Fibroblast of skin of back (primary cell): ENCODE results near the gene ZDHHC19. TPM values are rescaled to one million over a fixed set of nuclear protein-coding genes. Genes with fewer than 3 reads are reported as not detected.
A peak's percentile ranks its signal among the peaks of the same experiment; 100 is the strongest.
"Not testable (repeated sequence)": the region's sequence is repeated elsewhere in the genome, so short reads cannot be mapped to it uniquely, and the experiment has no call there.

Experiments used
- DNase-seq: peaks from one replicate; pipeline ENCODE4 v3.0.0-alpha.2; 2013
- polyA plus RNA-seq, 2 experiments: library from polyadenylated mRNA; unstranded; fragments of 120-200 nt; gene quantifications; one replicate each; pipeline ENCODE4 v1.2.1, GENCODE V29; 2013; ENCODE audit not compliant: insufficient read length in 2 of 2

ZDHHC19 gene, protein sequence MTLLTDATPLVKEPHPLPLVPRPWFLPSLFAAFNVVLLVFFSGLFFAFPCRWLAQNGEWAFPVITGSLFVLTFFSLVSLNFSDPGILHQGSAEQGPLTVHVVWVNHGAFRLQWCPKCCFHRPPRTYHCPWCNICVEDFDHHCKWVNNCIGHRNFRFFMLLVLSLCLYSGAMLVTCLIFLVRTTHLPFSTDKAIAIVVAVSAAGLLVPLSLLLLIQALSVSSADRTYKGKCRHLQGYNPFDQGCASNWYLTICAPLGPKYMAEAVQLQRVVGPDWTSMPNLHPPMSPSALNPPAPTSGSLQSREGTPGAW
- polyA plus RNA-seq (2013, experiment 1 of 2; ENCODE audit: insufficient read length), result not detected
- not detected for polyA plus RNA-seq (2013, experiment 2 of 2; ENCODE audit: insufficient read length)

DNA sequence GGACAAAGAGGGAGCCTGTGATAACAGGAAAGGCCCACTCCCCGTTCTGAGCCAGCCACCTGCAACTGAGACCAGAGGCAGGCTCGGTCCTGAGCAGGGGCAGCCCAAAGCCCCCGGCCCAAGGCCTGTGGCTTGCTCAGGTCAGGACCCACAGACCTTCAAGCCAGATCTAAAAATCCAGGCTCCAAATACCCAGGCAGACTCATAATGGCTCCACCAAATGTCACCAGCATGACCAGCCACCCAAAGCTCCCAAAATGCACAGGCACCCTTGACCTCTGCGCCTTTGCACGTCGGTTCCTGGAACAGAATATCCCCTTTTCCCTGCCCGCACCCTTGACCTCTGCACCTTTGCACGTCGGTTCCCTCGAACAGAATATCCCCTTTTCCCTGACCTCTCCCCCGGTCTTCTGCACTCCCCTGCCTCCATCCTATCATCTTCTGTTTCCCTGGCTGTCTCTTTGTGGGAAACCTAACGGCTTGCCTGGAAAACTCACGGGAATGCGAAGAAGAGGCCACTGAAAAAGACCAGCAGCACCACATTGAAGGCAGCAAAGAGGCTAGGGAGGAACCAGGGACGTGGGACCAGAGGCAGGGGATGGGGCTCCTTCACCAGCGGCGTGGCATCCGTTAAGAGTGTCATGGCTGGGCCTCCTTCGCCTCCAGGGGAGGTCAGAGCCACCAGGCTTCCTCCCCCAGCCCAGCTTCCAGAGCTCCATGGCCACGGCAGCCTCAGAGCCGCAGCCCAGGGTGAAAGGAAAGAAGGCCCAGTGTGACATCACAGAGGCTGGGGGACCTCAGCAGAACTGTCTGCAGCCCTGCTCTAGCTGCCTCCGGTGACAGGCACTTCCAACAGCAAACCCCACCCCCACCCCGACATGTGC lies at the start of gene ZDHHC19:
ZDHHC19 (minus strand) TSS at position 728 of the 884 bp plus-strand sequence; CDS start at position 643, 85 bp downstream.
- no peak for DNase-seq

GRCh38 chr3:196260784-196261183 lies 49.6 kb upstream of the ZDHHC19 start:
- no peak for DNase-seq

GRCh38 chr3:196255776-196256175 lies 44.6 kb upstream of the ZDHHC19 start:
- no peak for DNase-seq

GRCh38 chr3:196254376-196255283 lies 43.4 kb upstream of the ZDHHC19 start:
- DNase-seq, result no peak

DNA sequence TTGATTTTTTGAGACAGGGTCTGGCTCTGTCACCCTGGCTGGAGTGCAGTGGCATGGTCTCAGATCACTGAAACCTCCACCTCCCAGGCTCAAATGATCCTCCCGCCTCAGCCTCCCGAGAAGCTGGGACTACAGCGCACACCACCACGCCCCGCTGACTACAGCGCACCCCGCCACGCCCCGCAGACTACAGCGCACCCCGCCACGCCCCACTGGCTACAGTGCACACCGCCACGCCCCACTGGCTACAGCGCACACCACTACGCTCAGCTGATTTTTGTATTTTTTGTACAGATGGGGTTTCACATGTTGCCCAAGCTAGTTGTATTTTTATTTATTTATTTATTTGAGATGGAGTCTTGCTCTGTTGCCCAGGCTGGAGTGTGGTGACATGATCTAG lies 40.7 kb upstream of the ZDHHC19 start:
- no peak for DNase-seq

DNA sequence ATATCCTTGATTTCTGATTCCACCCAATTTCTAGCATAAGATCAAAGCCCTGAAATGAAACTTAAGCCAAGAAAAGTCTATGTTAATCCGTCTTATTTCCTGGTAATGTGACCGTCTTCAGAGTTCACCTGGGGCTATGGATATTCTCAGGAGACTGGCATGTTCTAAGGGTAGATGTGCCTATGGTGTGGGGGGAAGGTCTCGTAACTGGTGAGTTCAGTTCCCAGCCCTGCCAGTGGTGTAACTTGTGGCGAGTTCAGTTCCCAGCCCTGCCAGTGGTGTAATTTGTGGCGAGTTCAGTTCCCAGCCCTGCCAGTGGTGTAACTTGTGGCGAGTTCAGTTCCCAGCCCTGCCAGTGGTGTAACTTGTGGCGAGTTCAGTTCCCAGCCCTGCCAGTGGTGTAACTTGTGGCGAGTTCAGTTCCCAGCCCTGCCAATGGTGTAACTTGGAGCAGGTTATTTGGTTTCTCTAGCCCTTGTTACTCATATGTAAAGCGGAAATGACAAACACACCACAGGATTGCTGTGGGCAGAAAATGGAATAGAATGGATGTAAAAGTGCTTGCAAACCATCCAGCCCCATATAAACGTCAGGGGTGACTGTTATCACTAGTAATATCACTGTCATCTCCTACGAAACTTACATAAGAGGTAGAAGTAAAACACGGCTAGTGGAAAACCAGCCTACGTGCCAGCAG lies 35.6 kb upstream of the ZDHHC19 start:
- DNase-seq, result peak; percentile 41

DNA sequence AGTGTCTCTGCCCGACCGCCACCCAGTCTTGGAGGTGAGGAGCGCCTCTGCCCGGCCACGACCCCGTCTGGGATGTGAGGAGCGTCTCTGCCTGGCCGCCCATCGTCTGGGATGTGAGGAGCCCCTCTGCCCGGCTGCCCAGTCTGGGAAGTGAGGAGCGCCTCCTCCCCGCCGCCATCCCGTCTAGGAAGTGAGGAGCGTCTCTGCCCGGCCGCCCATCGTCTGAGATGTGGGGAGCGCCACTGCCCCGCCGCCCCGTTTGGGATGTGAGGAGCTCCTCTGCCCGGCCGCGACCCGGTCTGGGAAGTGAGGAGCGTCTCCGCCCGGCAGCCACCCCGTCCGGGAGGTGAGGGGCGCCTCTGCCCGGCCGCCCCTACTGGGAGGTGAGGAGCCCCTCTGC lies 33.0 kb upstream of the ZDHHC19 start:
- not testable (repeated sequence) for DNase-seq

- DNase-seq, result no peak
Measured at GRCh38 chr3:196241704-196242103, 30.5 kb upstream of the ZDHHC19 start.

GRCh38 chr3:196240424-196240823 lies 29.2 kb upstream of the ZDHHC19 start:
- DNase-seq, result no peak

DNA sequence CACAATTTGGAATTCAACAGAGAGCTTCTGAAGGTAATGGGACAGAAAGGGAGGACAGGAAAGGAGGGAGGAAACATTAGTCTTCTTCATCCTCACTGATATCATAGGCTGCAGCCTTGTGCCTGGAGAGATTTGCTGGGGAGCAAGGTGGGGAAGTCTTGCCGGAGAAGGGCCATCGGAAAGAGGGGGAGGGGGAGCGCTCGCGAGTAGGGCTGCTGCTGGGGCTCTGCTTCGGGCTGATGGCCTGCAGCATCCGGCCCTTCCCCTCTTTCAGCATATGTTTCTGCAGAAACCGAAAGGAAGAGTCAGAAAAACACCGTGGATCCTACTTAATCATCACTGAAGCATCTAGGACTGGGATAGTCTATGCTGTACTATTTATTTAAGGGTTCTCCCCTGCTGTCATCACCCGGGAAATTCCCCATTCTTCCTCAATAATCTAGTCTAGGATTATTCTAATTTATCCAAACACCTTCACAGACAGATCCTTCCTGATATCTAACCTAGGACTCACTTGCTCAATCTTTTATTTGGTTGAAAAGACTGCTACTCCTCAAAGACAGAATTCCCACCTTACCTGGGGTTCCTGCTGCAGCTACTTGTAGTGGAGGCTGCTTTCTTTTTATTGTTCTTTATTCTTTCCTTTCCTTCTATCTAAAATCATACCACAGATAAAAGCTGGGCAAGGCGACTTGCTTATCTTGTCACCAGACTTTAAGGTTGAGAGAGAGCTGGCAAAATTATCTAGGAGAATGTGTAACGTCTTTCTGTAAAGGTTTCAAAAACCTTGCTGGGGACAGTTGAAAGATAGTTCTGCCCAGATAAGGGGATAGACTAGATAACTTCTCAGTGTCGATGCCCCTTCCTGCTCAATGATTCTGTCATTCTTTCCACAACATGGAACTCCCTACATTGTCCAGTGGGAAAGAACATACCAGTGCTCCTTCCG lies 27.7 kb upstream of the ZDHHC19 start:
- peak; percentile 45 for DNase-seq

DNA sequence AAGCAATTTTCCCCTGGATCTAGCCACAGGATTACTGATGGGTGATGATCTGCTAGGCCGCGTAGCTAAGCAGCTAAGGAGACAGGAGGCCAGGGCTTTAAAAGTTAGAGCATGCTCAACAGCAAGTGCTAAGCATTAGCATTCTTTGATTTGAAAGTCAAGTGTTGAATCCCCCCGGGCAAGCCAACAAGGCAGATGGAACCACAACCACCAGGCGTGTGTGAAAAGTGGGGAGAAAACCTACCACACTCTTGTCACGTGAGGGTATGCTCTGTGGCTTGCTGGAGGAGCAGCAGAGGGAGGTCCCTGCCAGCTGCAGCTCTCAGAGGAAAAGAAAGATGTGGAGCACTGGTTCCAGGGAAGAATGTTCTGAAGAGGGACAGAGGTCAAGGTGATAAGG lies 26.0 kb upstream of the ZDHHC19 start:
- no peak for DNase-seq

DNA sequence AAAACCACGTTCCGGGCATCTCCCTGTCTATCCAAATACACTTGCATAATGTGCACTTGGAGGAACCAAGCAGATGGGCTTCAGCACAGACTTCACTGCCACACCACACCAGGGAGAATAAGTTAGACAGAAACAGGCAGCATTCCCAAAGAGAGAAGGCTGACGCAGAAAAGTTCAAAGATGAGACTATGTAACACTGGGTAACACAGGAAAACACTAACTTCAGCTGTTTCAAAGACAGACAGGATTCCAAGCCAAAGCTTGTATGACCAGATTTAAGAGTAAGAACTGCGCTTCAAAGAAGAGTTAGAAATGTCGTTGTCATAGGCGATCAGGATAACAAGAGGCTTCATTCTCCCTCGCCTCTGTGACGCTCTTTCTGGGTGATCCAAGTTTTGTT lies 25.0 kb upstream of the ZDHHC19 start:
- no peak for DNase-seq

- no peak for DNase-seq
Measured at GRCh38 chr3:196235452-196236122, 24.4 kb upstream of the ZDHHC19 start.

DNA sequence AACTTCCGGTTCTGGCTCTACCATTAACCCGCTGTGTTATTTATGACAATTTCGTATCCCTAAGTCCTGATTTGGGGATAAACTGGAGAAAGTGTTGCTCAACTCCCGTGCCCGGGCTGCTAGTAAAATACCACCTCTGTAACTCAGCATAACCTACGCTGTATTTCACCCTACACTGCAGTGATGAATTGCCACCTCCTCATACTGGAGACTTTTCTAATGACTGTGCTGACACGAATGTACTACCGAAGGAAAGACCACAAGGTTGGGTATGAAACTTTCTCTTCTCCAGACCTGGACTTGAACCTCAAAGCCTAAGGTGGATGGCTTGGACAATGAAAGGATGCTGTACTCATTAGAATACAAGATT lies 21.7 kb upstream of the ZDHHC19 start:
- no peak for DNase-seq

DNA sequence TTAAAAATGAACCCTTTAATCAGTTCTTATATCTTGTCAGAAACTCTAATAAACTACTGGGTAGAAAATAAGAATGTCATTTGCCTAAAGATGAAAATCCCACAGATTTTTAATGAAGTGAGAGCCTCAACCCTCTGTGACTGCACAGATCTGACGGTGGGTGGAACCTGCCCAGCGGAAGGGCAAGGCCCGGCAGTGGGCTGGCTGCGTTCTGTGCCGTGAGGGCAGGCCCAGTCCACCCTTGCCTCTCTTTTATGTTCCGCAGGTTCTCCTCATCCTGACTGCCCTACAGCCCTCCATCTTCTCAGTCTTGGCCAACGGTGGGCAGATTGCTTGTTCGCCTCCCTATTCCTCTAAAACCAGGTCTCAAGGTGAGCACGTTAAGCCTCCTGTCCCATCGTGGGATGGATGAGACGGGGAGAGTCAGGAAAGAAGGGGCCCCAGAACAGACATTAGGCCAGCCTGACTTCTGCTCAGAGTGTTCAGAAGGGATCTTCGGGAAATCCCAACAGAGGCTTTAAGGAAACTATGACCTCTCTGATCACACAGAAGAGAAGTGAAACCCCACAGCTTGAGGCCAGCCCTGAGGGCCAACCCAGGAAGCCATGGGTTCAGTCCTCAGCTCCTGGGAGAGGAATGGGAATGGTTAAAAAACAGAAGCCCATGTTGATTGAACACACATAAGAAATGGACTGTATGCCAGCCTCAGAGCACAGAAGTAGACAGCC lies 21.1 kb upstream of the ZDHHC19 start:
- no peak for DNase-seq

DNA sequence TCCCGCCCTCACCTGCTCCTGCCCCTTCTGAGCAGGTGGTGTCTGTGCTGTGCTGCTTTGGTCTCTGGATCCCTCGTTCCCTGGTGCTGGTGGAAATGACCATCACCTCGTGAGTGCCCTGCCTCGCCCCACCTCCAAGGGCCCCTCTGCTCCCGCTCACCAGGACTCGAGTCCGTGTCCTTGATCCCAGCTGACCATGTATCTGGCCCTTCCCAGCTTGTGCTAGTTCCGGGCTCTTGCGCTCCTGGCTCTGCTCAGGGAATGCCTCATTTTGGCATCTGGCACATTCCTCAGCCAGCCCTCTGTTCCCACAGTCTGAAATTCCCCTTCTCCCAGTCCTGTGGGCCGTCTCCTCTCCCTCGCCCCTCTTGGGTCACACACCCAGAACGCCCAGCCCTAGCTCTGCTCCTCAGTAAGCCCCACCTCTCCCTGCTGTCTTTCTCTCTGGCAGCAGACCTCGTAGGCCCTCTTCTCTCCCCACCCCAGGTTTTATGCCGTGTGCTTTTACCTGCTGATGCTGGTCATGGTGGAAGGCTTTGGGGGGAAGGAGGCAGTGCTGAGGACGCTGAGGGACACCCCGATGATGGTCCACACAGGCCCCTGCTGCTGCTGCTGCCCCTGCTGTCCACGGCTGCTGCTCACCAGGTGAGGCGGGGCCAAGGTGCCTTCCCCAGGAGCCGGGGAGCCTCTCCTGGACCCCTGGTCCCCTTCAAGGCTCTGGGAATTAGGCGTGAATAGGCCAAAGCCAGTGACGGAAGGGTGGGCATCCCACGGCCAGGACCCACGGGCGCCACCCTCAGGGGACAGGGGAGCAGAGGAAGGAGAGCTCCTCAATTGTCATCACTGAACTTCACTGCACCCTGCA lies 16.7 kb upstream of the ZDHHC19 start:
- peak; percentile 43 for DNase-seq

DNA sequence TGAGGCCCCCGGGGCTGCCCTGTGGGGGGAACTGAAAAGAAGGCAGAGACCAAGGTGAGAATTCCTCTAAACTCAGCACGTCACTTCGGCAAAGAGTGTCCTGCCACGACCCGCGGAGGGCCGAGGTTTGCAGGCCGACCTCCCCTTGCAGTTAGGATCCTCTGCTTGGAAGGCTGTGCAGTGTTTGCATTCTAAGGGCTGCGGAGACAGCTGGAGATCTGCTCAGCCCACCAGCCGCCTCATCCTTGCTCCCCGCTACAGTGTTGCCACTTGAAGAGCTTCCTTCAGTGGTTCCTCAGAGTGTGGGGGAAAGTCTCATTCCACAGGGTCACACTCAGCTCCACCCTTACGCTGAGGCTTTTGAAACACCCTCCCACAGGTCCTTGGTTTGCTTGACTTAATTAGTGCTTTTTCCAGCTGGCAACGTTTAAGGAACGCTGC lies 15.9 kb upstream of the ZDHHC19 start:
- DNase-seq, result no peak

GRCh38 chr3:196225763-196226364 lies 14.7 kb upstream of the ZDHHC19 start:
- DNase-seq, result no peak
